Erythroblast (primary cell): ENCODE measurements around the gene HNRNPLL.

Experiments
- GATA1 ChIP-seq: IDR thresholded peaks from 2 replicates; pipeline ENCODE4 v1.6.1; 2011; ENCODE audit warnings: low read depth, mild to moderate bottlenecking, control low read depth, low read length, moderate library complexity
- POLR2A ChIP-seq: IDR thresholded peaks from 2 replicates; pipeline ENCODE4 v1.6.1; 2011; ENCODE audit warnings: mild to moderate bottlenecking, low read length

GRCh38 chr2:38534746-38535403 is 67.9 kb downstream of the HNRNPLL start:
- TF ChIP-seq POLR2A = no peak
- TF ChIP-seq GATA1 = no peak
